Suppressor macrophage (primary cell): ENCODE data around the gene KCNN2.

Experiments used
- DNase-seq, 4 experiments: peaks; one replicate each; pipeline ENCODE4 v3.0.0-alpha.2; 2020 to 2022

Gene KCNN2

DNA sequence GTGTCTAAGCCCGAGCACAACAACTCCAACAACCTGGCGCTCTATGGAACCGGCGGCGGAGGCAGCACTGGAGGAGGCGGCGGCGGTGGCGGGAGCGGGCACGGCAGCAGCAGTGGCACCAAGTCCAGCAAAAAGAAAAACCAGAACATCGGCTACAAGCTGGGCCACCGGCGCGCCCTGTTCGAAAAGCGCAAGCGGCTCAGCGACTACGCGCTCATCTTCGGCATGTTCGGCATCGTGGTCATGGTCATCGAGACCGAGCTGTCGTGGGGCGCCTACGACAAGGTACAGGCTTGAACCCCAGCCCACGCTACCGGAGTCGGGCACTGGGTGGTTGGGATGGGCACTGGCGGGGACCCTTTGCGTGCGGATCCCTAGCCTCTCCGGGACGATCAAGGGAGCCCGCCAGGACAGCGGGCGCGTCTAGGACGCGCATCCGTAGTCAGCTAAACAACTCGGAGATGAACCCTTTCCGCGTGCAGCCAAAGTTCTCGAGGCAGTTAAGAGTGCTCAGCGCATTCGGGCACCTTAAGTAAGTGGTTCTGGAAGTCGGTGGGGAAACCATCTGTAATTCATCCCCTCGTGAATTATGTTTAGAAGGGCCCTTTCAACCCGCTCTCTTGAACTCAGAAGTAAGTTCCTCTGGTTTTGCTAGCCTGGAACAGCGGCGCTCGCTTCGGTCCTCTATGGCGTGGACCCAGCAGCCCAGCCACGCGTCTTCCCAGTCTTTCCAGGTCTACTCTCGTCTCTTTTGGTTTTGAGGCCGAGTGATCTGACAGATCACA is 1.3 kb downstream of the KCNN2 start:
- no peak for DNase-seq

DNA sequence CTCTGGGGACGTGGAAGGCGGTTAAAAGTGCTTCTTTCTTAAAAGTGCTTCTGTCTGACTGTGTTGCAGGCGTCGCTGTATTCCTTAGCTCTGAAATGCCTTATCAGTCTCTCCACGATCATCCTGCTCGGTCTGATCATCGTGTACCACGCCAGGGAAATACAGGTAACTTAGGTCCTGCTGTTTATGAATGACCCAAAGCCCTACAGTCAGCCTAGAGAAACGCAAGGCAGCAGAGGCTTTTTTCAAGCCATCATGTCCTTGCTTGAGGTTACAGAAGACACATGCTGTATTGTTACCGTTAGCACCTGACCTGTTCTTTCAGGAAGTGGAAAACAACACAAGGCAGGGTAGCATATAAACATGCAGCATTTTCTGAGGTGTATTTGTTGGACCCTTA is 2.0 kb downstream of the KCNN2 start:
- DNase-seq: no peak

DNA sequence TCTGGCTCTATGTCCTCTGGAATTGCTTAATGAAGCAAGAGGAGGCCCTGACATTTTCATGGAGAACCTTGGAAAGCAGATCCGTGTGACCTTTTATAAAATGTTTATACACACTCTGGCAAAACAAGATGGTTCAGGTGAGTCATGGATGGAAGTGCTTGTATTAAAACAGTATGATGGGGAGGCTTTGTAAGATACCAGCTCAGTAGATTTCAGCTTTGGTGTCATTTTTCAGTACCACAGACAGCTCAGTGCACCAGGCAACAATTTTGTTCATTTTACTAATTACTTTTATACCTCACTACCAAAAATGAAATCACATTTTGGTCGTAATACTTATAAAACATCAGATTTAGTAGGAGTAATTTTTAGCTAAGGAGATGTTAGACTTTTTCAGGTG is 5.2 kb downstream of the KCNN2 start:
- no peak for DNase-seq

DNA sequence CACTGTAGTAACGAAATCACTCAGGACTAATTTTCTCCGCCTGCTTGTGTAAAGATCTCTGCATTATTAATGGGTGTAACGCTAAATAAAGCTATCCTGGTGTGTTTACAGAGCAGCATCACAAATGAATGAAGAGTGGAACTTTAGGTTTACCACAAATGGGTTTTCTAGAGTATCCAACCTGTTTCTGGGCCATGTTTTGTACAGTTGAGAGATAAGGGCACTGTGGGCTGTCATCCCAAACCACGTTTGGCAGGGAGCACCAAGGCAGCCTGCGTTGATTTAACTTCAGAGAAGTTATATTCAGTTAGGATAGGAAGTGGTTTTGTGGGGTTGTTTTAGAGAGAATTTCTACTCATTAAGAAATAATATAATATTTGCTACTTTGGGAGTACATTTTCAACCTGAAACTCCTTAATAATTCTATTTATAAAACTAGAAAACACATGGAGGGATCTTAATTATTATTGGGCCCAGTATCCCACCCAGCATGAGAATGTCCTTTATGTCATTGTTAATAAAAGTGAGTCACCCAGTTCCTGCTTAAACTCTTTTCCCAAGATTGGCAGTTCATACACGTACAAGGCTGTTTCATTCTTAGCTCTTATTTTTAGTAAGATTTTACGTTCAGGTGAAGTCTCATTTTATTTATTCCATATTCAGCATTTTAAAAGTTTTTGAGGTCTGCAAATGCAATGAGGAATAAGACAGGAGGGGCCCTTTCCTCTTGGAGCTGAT is 8.0 kb downstream of the KCNN2 start:
- DNase-seq: no peak

DNA sequence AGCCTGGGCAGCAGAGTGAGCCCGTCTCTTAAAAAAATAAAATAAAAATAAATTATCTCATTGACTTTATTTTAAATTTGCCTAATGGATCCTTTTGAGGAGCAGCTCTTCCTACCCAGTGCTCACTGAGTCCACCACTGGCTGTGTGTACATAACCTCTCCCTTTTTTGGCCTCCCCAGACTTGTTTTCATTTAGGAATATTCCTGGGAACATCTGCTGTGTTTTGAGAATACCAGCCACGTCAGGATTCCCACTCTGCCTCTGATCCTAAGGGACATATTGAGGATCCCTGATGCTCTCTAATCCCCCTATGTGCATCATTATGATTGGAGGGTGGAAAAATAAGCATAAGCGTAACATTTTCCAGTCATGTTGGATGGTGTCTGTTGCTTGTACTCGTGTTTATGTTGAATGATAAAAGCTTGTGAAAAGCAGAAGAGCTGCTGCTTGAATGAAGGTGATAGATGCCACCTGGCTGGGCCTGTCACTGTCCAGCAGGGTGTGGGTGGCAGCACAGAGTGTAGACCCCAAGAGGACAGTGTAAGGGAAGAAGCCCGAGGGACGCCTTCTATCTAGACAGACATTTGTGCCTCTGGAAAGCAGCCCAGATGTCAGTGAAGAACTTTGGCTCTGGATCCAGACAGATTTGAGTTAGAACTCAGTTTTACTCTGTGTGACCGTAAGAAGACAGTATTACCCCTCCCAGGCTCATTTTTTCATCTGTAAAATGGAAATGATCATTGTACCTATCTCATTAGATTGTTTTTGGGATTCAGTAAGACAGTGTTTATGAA is 15.4 kb downstream of the KCNN2 start:
- DNase-seq: no peak

DNA sequence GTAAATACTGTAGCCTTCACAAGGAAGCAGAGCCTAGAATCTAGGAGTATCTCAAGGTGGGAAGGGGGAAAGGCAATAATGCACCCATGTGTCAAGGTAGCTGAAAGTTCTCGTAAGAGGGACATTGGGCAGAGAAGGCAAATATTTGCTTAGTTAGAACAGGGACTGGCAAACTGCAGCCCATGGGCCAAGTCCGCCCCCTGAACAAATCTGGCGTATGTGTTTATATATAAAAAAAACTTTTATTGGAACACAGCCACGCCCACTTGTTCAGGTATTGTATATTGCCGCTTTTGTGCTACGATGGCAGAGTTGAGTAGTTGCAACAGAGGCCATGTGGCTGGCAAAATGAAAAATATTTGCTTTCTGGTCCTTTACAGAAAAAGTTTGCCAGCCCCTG is 16.1 kb downstream of the KCNN2 start:
- no peak for DNase-seq

DNA sequence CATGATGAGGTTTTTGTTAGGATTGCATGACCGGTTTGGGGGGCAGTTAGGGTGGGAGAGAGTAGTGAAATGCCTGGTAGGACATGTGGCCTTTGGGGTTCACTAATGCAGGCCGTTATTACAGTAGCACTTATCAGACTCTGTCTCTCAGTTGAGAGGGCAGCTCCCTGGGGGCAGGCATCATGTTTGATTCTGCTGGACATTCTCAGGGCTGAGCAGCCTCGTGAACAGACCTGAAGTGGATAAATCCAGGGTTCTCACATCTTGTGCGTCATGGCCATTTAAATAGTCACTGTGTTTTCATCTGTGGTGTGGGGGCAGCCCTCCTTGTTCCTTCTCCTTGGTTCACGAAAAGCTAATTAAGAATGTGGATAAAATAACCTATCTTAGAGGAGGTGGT is 18.9 kb downstream of the KCNN2 start:
- DNase-seq: no peak

DNA sequence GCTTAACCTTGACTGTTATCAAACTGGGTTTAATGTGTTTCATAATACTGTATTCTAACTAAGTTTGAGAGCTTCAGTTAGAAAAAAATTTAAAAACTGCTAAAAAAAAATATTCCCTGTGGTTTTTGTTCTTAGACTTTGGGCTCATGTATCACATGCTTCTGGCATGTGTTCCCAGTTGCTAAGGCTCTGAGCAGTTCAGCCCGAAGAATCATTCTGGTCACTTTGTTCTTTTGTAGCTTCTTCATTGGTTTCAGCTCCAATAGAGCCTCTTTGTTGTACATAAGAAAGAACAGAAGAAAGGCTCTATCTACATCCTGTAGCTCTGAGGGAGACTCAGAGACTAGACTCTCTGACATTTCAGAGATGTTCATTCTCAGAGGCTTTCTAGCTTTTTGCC is 25.6 kb downstream of the KCNN2 start:
- no peak for DNase-seq

DNA sequence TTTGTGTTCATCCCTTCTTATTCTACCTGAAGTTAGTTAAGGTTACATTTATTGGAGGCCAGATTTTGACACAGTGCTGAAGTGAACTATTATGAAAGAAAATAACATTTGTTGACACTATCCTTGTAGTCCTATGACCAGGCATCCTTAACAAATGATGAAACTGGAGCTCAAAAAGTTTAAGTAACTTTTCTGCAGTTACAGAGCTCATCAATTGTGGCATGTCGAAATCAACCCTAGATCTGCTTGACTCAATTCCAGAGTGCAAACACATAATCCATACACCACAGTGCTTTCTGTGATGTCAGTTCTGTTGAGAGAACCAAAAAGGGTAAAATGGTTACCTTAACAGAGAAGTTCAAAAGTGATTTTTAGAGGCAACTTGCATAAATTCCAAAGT is 28.6 kb downstream of the KCNN2 start:
- DNase-seq: no peak

DNA sequence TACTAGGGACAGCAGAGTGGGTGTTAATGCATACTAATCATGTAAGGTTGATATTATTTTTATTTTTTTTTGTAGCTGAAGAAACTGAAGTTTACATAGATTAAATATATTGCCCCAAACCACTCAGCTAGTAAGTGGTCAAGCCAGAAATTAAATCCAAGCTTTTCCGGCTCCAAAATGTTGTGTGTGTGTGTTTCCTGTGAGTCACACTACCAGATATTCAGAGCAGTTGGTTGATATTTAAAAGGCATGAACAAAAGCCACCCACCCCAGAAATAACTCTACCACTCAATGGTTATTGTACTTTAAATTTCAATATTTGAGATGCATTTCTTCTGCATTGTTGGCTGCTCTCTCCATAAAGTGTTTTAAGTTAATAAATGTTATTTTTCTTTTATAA is 29.5 kb downstream of the KCNN2 start:
- no peak for DNase-seq

DNA sequence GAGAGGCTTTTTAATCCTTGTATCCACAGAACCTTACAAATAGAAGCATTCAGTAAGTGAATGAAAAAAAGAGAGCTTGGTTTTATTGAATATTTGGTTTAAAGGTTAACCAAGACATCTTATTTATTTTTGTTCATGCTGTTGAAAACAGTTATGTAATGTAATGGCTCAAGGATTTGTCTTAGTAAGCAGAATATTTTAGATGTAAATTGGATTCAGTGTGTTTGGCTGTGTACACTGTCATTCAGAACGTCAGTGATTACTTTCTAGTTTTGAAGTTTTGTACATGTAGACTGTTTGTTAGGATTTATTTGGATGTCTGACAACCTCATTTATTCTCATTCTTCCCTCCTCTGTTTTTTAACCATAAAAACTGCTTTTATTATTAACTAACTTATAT is 31.3 kb downstream of the KCNN2 start:
- no peak for DNase-seq

DNA sequence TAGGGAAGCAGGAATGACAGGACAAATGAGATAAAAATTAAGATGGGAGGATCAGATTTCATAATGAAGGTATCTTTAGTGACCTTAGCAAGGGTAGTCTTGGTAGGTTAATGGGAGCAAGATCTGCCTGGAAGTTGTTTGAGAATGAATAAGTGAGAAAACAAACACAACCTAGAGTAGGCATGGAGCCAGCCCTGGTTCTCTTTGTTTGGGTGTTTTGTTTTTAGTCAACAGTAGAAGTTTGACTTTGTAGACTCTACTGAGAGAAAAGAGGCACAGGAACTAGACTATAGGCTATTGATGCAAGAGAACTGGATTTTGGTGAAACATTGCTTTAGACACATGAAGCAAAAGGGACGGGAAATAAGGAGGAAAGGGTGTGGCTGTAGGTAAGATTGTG is 40.3 kb downstream of the KCNN2 start:
- DNase-seq: no peak

DNA sequence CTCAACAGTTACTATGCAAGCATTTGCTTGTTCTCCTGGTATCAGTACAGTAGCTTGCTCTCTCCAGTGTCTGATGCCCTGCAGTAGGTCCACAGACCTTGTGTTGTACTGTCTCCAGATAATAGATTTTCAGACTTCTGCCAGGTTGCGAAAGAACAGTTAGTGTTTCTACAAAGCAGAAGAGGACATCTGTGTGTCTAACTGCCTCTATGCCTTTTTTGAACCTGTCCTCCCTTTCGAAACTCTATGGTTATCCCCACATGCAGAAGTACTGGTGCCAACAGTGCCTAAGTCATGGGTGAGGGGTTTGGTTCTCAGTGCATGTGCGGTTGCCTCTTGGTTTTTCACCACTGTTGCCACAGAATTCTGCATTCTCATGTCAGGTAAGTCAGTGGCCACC is 45.9 kb downstream of the KCNN2 start:
- DNase-seq: no peak

DNA sequence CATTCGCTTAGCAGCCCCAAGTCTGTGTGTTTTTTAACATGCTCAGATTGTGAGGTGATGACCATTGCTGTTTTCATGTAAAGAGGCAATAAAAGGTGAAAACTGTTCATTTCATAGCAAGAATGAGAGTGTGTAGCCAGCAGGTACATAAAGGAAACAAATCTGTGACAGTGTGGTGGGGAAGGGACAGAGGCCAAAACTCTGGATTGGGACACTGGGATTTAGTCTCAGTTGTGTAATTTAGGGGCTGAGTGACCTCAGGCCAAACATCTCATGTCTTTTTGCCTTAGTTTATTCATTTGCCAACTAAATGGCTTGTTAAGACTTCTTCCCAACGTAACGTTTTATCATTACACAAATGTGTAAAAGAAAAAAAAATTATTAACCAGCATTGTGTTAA is 47.0 kb downstream of the KCNN2 start:
- DNase-seq: no peak

DNA sequence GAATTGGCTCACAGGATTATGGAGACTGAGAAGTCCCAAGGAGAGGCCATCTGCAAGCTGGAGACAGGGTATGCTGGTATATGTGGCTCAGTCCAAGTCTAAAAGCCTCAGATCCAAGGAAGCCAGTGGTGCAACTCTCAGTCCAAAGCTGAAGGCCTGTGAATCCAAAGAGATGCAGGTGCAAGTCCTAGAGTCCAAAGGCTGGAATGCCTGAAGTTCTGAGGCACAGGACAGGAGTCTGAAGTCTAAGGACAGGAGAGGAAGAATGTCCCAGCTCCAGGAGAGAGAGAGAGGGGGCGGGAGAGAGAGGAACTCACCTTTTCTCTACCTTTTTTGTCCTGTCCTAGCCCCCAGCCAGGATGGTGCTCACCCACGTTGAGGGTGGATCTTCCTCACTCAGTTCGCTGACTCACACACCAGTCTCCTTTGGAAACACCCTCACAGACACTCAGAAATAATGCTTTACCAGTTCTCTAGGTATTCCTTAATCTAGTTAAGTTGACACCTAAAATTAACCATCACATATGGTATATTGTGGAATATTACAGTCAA is 49.6 kb downstream of the KCNN2 start:
- no peak for DNase-seq

DNA sequence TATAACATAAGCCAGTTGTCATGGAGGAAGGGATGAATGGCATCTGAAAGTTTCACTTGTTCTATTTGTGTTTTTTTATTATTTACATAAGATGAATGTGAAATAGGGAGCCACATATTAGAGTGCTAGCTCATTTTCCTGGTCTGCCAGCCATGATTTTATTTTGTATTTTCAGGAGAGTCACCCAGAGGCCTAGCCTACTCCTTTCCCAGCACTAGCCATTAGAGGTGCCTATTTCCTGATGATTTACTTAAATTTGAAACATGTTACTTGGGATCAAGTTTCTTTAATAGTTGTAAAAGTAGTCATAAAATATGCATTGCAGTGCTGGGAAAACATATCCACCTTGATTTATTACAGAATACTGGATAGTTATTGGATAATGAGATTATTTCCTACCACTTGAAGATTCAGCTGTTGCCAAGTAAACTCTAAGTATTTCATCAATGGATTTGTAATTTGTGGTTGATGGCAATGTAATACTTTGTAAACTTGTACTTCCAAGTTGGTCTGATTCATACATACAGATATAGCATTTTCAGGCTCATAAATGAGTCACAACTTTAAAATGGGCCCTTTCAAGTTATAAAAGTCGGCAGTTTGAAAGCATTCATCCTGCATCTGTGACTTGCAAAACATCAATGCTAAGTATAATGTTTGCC is 50.8 kb downstream of the KCNN2 start:
- DNase-seq: peak in 1 of 4 experiments; percentile 49

DNA sequence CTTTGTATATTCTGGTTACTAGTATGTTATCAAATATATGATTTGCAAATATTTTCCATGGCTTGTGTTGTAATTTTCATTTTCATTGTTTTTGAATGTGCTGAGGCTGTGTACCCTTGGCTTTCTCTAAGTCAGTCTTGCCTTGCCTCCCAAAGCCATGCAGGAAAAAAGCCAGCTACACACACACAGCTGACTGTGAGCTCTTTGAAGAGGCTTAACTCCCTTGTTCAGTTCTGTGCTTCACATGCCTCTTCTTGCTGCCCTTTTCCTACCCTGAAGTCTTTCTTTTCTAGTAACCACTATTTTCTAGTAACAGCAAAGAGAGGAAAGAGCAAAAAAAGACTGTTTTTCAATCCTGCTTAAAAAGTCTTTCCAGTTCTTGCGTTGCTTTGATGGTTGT is 53.9 kb downstream of the KCNN2 start:
- DNase-seq: no peak

DNA sequence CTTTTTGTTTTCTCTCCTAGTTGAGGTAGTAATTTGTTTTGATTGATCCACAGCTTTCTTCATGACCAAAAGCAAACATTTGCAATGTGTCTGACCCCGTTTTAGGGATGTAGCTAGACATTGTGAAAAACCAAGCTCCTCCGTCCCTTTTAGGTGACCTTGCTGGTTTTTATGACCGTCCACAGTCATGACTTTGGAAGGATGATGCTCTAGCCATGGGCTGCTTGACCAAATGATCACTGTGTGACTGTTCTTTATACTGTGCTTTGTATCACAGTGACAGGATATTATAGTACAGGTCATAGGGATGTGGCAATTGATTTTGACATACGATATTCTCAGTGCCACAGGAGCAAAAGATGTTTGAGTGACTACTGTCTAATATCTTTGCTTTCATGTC is 54.4 kb downstream of the KCNN2 start:
- no peak for DNase-seq

DNA sequence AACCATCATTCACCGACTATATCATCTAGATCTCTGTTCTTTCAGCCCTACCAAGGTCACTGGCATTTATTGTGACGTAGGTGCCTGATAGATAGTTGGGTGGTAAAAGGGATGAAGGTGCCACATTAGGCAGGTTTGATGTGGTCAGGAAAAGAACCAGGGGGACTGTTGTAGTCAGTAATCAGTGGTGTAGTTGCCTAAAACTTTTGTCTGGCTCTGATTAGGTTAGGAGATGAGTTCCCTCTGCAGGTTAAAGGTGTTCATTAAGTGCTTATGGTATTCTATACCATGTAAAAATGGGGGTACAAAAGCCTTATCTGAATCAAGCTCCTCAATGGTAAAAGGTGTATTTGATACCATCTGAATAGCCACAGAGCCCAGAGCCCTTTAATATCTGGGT is 55.6 kb downstream of the KCNN2 start:
- DNase-seq: no peak

DNA sequence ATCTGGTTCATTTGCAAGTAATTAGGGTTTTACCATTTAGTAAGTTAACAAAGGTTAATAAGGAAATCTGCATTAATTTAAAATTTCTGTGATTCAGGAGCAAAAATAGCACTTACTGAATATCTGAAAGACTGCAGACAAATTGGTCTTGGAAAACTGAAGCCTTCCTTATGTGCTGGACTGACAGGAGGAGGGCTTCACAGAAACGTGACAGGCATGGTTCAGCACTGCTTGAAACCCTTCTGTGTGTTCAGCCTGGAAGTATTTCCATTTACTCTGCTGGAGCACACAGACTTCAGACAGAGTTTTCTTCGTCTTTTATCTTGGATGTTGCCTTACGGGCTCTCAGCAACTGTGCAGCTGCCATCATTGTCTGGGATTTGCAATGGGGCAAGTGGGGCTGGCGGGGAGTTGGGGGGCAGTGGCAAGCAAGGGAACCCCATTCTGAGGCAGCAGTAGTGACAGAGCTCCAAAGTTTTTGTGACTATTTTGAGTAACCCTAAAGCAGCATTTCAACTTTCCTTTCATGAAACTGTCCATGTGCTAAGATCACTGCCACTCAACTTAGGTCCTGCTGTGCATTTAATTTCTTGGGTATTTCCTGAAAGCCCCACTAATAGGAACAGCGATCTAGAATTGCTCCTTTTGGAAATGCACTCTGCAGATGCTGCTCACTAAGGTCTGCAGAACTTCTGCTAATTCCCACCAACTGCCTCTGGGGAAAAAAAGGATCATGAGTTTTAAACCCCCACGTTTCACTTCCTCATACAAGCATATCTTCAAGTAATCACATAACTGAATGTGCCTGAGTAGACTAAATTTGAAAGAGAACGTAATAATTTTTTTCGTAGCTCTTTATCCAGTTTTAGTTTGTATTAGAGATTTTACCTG is 56.6 kb downstream of the KCNN2 start:
- peak; percentile 69 to 86 (median 78) for DNase-seq

DNA sequence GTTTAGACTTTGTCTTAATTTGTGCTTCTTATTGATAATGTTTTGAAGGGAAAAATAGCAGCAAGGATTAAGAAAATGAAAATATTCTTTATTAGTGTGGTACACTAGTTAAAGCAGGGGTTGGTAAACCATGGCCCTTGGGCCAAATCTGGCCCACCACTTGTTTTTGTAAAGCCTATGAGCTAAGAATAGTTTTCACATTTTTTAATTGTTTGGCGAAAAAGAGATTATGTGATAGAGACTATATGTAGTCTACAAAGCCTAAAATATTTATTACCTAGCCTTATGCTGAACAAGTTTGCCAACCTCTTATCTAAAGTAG is 57.2 kb downstream of the KCNN2 start:
- no peak for DNase-seq

DNA sequence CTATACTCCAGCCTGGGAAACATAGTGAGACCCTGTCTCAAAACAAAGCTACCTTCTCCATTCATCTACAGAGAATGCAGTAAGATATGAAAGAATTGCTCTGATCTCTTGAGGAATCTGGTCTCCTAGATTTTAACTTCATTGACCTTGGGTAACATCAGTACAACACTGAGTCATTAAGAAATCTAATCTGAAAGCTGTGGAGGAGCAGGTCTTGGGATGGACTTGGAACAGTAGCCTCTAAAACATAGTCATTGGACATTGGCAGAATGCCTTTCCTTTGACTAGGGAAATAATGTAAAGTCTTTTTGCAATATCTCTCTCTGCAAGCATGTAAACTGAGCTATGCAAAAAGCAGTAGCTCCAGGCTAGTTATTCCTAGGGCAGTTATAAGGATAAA is 58.1 kb downstream of the KCNN2 start:
- DNase-seq: peak in 1 of 4 experiments; percentile 2
